ENCODE data around the gene SYT2.
A peak's percentile ranks its signal among the peaks of the same experiment; 100 is the strongest.

Gene SYT2

DNA sequence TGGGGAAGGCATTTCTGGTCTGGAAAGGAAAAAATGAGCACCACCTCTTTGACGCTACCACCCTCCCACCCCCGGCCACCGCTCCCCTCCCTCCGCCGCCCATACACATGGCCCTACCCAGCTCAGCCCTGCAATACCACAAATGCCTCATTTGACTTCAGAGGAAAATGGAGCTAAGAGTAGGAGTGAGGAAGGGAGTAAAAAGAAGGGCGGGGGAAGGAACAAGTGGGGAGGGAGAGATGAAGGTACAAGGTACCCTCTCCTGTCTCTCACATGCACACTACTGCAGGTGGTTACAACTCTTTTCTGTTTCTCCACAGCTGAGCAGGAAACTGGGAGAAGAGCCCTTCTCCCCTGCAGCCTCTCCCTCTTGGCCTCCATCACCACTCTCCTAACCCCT, 7.1 kb downstream of the SYT2 start:
- no peak for DNase-seq

DNA sequence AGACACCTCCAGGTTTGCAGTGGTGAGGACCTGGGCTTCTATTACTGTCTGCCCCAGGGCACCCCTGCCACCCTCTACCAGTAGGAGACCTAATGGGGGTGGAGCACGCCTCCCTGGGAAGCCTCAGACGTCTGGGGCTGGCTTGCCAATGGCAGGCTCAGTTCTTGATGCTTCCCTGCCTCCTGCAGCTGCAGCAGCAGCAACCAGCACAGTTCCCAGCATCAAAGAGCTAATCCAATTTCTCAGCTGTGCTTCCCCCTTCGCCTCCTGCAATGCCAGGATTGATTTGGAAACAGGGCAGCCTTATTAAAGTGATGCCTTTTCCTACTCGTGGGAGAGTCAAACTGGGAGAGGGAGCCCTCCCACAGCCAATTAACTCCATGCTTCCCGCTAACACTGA, 8.2 kb downstream of the SYT2 start:
- DNase-seq = no peak

DNA sequence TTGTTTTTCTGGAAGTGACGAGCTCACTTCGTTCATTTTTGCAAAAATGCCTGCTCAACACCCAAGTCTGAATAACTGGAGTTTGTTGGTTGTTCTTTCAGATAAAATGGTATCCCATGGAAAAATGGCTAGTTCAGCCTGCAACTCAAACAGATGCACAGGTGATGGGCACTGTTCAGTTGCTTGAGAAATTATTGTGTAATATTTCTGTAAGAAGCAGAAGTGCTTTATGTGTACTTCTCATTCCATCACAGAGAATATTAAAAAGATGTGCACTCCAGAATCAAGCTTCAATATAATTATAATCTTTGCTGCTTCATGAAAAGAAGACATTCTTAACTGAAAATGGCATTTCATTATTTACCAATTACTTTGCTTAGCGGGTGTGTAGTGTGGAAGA, 9.1 kb downstream of the SYT2 start:
- no peak for DNase-seq

DNA sequence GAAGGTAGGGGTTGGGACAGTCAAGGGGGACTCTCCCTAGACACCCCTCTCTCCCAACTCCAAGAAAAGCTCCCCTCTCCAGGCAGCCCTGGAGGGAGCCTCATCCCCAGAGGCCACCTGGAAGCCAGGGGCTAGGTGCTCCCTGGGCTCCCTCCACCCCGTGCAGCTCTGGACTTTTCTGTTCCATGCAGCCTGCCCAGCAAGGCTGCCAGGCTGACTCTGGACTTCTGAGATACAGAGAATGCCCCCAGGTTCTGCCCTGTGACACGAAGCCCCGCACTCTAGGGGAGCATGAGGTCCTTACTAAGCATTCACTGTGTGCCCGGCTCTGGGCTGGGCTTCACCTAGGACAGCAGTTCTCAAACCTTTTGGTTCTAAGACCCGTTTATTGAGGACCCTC, 10.2 kb downstream of the SYT2 start:
- DNase-seq = no peak

DNA sequence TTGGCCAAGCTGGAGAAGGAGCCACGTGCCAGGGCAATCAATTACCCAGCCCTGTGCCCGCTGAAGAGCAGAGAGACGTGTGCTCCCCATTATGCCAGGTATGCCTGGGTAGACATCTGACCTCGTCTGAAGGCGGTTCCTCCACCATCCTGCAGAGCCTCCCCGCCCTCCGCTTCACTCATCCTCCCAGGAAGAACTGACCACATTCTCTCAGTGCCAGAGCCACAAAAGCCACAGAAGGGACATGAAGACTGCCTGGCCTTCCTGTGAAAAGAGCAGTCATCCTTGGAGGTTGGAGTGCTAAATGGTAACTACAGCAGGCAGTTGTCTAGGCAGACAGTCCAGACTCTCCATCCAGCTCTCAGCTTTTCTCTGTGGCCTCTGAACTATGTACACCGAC, 12.0 kb downstream of the SYT2 start:
- no peak for DNase-seq

DNA sequence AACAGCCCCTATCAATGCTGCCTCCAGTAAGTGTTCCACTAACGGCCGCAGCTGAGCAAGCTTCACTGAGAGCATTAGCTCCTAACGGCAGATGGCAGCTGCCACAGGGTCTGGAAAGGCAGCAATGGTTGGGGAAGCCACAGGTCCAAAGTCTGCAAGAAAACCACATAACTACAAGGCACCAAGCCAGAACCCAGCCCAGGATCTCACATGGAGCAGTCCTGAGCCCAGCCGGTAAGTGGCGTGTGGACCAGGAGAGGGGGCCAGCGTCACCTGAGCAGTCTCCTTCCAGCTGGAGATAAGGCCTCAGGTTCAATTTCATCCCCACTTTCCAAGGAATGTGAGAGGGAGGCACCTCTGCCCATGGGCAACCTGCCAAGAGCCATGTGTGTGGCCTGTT, 13.2 kb downstream of the SYT2 start:
- DNase-seq = no peak

DNA sequence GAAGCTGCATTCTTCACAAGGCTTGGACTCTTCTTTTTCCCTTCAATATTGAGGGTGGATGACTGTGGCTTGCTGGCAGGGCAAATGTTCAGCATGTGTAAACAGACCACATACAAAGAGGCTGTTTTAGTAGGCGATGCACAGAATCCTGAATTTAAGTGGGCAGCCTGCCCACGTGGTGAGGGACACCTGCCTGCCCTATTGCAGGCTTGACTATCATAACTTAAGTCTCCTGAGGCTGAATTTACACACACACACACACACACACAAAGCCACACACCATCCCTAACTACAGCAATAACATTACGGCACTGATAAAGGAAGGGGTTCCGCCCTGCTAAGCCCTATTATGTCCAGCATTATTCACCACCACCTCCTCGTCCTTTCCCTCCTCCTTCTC, 15.9 kb downstream of the SYT2 start:
- DNase-seq = no peak

DNA sequence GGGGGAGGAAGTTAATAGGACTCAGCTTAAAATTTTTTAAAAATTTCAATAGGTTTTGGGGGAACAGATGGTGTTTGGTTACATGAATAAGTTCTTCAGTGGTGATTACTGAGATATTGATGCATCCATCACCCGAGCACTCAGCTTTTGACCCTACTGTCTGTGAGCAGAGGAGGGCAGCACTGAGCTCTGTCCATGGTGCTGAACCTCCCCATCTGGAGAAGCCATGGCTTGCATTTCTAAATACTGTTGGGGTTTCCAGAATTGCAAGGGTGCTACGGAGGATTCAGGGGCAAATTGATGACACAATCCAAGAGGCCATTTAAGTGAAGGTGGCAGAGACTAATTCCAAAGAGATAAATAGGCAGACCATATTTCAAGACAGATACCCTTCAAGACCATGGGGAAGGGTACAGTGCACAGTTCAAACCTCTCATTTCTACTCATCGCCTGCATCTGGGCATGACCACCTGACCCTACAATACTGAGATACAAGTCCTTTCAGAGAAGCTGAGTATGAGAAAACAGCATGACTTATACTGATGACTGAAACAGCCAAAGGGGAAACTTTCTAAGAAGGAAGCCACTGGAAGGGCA, 17.2 kb downstream of the SYT2 start:
- DNase-seq = peak; percentile 31

DNA sequence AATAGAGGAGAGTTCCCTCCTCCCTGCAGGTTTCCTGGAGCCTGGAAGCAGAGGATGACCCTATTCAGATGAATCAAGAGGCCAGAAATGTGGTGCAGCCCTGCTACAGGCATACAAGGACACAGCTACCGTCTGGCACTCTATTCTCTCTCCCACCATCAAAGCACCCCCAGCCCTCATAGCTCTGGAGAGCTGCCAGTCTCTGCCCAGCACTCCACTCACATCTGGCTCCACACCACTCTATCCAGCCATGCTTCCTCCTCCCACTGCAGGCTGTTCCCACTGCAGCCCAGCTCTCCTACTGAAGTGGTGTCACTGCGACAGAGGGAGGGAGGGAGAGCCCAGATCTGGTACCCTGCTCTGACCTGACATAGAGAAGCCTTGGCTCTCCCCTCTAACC, 18.4 kb downstream of the SYT2 start:
- no peak for DNase-seq

DNA sequence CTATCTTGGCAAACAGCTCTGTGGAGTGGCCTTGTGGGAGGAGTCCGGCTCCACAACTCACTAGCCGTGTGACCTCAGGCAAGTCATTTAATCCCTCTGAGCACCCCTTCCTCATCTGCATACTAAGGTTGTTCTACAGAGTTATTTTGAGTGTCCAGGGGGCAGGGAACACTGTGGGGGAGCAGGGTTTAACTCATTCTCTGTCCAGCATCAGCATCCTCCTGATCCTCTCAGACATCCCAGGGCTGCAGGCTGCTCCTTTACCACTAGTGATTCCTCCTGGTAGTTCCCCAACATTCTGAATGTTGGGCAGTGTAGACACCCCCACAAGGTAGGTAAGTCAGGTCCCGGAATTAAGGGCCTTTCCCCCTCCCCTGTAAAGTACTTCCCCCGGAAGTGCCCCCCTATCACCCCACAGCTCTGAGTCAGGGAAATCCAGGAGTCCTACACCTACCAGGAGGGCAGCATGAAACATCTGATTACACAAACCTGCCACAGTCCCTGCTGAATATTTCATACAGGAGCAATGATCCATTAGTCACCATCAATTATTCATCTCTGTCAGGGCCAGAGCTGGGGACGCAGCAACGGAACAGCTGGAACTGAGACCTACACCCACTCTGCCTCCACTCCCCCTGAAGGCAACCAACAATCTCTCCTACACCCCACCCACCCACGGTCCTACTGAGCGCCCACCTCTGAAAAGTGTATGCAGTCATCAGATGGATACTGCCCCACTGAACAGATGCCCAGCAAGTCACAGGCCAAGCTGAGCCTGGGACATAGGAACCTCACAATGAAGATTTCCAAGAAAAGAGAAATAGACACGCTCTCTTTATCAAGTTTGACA, 20.5 kb downstream of the SYT2 start:
- no peak for DNase-seq

DNA sequence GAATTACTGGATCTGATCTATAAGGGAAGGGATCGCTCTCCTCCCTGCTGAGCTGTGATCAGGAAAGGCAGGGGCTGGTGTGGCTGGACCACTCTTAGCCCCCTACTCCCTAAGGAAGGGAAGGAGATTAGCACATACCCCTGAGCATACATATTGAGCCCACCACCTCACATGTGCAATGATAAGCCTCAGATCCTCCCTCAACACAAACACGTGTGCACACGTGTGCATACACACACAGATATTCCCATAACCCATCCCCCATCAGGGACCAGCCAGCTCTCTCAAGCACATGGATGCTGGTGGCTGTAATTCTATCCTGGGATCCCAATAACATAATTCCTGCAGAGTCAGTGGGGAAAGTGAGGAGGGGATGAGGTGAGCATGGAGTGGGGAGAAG, 21.2 kb downstream of the SYT2 start:
- no peak for DNase-seq

DNA sequence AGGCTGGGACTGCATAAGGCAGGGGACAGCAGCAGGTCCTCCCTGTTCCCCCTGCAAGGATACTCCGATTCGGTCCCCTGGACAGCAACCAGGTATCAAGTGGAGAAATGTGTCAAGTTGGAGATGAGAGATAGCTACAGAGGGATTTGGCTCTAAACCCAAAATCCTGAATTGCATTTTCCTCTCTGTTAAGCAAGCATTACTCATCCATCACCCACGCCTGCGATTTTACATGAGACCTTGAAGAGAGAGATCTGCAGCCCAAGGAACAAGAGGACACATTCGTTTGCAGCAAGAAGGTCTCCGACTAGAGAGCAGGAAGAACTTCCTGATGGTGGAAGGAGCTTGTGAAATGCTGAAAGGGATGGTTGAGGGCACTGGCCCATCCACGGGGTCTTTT, 21.9 kb downstream of the SYT2 start:
- DNase-seq = no peak

DNA sequence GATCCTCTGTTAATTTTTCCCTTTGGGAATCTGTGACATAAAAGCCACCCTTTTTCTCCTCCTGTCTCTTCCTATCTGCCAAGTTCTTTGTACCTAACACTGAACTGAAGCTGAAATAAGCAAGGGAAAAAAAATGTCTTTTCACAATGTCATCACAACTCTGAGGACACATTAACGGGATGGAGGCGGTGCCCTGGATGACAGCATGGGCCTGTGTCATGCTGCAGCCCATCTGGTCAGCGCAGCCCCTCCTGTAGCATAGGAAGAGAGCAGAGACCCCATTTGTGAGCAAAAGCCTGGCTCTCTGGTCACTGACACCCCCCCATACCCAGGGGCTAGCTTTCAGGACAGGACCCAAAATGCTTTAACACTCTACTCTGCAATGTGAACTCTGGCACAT, 22.5 kb downstream of the SYT2 start:
- DNase-seq = no peak

DNA sequence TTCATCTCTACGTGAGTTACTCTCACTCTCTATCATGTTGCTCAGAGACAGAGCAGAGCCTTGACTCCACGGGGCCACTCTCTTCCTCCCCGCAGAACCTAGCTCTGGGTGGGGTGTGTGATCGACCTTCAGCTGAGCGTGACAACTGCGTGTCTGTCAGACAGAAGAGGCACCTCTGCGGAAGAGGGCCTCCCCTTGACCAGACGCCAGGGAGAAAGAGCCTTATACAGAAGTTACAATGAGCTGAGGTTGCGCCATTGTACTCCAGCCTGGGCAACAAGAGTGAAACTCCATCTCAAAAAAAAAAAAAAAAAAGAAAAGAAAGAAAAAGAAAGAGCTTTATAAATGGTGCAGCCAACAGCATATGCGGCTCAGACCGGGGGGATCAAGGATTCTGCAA, 22.9 kb downstream of the SYT2 start:
- DNase-seq = no peak

DNA sequence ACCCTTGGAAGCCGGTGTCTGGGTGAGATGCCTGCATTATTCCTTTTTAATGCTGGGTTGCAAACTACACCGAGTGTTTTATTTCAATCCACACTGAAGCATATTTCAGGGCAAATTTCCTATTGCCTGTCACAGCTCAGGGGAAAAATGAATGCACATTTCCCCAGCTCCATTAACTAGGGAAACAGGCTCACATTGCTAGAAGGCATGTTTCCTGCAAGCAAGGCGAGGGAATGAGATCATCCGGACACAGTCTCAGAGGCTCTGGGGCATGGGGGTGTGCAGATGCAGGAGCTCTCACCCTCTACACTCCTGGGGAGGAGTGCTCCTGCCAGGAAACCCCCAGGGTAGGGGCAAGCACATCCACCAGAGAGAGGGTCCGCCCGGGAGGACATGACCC, 24.6 kb downstream of the SYT2 start:
- DNase-seq = no peak

DNA sequence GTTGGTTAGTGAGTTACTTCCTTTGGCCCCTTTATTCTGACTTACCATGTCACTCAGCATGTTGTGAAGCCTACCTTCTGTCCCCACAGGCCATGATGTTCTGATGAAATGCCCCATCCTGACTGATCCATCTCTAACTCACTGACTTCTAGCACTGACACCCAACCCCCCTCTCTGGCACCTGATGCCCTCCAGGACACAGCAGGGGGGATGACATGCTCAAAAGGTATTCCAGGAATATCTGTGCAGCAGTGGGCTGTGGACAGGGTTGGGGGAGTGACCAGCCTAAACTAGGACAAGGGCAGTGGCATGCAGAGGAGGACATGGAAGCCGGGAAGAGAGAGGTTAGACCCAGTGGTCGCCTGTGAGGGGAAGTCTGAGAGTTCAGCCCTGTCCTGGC, 25.5 kb downstream of the SYT2 start:
- no peak for DNase-seq

DNA sequence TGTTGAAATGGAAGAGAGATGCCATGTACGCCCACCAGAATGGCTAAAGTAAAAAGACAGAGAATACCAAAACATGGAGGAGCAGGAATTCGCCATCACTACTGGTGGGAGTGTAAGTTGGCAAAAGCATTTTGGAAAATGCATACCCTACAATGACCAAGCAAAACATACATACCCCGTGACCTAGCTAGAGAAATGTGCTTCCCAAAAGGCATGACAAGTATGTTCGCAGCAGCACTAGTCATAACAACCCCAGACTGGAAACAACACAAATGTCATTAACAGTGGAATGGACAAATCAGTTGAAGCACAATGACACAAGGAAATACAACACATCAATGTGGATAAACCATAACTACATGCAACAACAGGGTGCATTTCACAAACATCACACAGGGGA, 27.2 kb downstream of the SYT2 start:
- no peak for DNase-seq

DNA sequence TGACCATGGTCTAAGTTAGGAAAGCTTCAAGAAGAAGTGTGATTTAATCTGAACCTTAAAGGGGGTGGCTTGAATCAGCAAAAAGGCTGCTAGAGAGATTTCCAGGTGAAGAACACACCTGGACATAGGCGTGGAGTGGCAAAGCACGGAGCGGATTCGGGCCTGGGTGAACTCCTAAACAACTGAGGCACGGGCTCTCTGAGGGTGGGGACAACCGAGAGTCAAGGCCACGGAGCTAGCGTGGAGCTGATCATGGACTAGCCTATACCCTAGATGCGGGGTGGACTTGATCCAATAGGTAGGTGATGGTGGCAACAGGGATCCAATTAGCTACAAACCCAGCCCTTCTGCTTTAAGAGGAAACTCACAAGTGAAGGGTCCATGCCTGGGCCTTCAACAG, 27.8 kb downstream of the SYT2 start:
- no peak for DNase-seq

DNA sequence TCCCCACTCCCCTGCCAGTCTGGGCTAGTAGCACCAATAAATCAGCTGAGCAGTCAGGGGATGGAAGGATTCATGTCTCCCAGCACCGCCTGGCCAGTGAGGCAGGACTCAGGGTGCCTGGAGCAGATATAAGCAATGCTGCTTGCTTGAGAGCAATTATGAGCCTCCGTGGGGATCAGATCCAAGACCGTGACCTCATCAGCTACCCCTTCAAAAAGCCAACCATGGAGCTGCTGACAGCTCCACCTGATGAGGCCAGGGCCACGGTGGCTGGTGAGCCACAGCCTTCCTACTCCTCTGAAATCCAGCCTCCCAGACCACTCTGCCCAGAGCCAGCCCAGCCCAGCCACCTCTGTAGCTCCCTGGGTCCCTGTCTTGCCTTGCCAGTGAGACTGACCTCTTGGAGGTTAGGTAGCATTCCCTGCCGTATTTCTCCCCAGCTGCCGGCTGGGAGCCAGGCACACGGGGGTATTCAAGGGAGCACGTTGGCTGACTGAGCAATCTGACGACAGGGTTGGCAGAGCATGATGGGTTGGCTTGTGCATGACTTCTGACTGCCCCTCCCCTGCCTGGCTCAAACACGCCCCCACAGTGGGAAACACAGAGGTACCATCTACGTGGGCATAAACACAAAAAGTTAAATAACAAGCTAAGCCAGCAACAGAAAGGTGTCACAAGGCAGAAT, 28.4 kb downstream of the SYT2 start:
- DNase-seq = no peak

DNA sequence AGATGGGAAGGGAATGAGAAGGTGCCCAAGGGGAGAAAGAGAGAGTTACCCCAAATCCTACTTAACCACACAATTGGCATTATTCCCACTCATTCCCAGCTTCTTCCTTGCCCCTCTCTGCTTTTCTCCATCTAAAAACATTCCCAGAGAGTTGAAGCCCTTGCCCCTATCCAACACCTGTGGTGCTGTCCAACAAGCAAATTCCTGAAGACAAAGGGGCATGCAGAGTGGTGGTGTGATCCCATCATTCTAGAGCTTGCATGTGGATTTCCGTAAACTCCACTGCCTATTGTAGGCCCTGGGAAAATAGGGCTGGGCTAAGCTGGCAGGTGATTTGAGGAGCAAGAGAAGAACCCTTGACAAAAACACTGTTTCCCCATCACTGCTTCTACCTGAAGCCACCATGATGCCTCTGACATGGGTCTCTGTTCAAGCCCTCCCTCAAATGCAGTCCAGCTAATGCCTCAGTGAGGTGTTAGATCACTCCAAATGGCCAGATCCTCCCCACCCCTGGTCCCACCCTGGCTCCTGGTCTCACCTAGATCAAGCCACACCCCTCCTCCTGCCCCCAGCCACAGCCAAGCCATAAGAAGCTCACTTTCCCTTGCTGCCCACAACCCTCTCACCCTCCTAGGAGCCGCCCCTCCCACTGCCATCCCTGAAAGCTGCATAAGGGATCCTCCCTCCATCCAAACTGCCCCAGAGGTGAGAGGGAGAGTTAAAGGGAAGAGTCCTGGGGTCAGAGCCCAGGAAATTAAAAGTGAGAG, 29.5 kb downstream of the SYT2 start:
- DNase-seq = no peak

DNA sequence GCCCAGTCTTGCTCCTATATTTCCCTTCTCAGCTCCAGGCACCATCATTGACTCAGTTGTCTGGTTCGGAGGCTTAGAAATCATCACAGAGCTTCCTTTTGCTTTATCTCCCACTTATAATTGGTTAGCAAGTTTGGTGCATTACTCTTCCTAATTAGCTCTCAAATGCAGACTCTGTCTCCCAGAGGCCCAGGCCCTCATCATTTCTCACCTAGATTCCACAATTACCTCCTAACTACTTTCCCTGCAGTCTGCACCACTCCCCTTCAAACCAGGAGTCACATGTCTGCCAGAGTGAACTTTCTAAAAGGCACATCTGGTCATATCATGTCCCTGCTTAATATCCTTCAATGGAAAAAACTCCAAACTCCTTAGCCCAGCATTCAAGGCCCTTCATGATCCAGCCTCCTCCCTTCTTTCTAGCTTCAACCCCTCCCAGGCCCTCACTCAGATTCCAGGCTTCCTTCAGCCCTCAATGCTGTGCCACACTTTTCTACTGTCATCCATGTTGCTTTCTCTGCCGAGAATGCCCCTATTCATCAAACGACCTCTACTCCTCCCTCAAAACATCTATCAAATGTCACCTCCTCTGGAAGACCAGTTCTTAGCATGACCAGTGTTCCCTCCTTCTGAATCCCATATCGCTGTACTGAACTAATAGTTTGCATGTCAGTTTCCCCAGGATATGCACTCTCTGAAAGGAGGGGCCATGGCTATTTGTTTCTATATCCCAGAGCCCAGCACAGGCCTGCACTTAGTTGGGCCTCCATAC, 30.7 kb downstream of the SYT2 start:
- no peak for DNase-seq

DNA sequence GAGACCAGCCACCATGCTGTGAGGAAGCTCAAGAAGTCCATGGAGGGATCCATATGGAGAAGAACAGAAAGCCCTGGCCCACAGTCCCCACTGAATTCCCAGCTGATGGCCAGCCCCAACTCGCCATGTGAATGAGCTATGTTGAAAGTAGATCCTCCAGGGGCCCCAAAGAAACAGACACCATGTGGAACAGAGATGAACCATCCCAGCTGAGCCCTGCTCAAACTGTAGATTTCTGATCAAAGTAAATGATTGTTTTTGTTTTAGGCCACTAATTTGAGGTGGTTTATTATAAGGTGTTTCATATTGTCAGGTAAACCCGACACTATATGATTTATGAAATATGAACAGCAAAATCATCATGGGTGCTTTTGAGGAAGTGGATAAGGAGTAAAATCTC, 32.8 kb downstream of the SYT2 start:
- DNase-seq = no peak

DNA sequence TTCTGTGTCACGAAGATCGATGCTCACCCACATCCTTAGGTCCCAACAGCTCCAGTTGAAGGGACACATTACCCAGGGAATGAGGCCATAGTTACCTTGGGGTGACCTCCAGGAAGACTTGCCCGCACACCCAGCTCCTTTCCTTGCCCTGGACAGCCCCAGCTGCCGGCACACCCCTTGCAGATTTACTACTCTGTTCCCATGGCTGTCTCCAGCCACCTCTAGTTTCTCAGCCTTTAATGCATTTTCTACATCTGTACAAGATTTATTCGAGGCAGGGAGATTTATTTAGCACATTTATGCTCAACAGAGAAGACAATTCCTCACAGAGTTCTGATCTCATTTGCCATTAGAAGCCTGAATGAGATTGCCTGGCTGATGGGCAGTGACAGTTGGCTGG, 36.7 kb downstream of the SYT2 start:
- DNase-seq = no peak
